Measurements from ENCODE around the gene ANKLE1. TPM values are rescaled to one million over a fixed set of nuclear protein-coding genes. Genes with fewer than 3 reads are reported as not detected.

ANKLE1 gene
- total and polyA plus RNA-seq, 10 donors: 1.9 to 5.0 (median 2.9) TPM

DNA sequence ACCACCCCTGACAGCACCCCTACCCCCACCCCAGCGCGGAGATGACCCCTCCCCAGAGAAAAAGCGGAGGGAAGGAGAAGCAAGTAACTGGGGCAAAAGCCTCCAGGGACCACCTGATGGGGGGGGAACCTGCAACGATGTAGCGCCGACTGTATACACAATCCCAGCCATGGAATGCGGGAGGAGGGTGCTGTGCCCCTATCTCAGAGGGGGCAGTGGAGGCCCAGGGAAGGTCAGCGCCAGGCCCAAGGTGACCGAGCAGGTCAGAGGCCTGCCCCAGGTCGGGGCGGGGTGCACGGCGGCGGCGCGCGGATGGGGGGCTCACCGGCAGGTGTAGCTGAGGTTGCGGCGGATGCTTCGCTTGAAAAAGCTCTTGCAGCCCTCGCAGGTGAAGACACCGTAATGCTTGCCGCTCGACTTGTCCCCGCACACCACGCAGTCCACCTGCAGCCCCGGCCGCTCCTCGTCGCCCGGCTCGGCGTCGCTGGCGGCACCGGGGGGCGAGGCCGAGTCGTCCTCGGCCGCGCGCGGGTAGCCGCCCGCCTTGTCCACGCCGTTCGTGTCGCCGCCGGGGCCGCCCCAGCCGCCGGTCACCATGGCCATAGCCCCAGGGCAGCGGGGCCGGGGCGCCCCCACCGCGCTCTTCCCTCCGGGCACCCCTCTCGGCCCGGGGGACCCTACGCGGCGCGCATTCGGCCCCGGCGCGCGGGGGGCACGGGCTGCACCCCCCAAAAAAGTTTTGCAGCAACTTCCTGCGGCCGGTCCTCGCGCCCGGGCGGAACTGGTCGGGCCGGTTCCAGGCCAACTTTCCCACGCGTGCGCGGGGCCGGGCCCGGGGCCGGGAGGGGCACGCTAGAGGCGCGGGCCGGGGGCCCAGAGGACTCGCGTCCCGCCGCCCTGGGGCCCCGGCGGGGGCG, 36.8 kb upstream of the ANKLE1 start:
- H3K9me3 ChIP-seq: no peaks in the 10 kb centered on the region
- H3K27me3 ChIP-seq (replicated peaks in 1 of 7): peaks cover 0 to 18% (median 0%) of the 10 kb centered on the region in 7 donors
- peak overlapping the region; percentile 42 to 84 (median 68) for H3K27ac ChIP-seq
- 3 to 29% (median 3%) methylated on average over 8 to 100 of the region's 100 CpGs for WGBS, 5 donors
- peaks cover 0 to 10% (median 0%) of the 10 kb centered on the region in 6 donors for H3K36me3 ChIP-seq
- intact Hi-C loops (cut with DNase I; ENCODE audit: low total_unique reads): no loop called here
- peak; percentile 88 for DNase-seq
- H3K4me1 ChIP-seq: peaks cover 10 to 55% (median 36%) of the 10 kb centered on the region in 6 donors
- H3K4me3 ChIP-seq: peak overlapping the region; percentile 51 to 93 (median 66)
- TF ChIP-seq, protein P1, sequence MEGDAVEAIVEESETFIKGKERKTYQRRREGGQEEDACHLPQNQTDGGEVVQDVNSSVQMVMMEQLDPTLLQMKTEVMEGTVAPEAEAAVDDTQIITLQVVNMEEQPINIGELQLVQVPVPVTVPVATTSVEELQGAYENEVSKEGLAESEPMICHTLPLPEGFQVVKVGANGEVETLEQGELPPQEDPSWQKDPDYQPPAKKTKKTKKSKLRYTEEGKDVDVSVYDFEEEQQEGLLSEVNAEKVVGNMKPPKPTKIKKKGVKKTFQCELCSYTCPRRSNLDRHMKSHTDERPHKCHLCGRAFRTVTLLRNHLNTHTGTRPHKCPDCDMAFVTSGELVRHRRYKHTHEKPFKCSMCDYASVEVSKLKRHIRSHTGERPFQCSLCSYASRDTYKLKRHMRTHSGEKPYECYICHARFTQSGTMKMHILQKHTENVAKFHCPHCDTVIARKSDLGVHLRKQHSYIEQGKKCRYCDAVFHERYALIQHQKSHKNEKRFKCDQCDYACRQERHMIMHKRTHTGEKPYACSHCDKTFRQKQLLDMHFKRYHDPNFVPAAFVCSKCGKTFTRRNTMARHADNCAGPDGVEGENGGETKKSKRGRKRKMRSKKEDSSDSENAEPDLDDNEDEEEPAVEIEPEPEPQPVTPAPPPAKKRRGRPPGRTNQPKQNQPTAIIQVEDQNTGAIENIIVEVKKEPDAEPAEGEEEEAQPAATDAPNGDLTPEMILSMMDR (IDR thresholded peaks at IDR 0.05 in 8 of 11, conservative IDR thresholded peaks at IDR 0.05 in 3 of 11): no peak

DNA sequence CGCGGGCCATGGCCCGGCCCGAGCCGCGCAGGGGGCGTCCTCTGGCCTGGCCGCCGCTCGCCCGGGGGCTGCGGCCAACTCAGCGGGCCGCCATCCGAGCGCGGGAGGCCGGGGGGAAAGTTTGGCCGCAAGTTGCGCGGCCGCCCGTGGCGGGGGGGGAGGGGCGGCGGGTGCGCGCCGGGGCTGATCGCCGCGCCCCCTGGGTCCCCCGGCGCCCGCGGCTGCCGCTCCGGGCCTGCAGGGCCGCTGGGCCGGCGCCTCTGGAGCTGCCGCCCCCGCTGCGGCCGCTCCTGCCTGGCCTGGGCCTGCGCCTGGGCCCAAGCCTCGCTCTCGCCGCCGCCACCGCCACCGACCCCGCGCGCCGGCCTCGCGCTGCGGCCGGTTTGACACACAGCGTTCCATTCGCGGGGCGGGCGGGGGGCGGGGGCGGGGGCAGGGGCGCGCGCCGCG, 36.1 kb upstream of the ANKLE1 start, which contains the start of gene NR2F6:
TSS of gene NR2F6 (minus strand) at position 385 of the 450 bp plus-strand sequence. CDS start 699 bp downstream, outside the sequence.
- H3K4me3 ChIP-seq: peak within 1 kb of the TSS; percentile 51 to 93 (median 66)
- intact Hi-C loops (cut with DNase I; ENCODE audit: low total_unique reads): no loop called here
- 0 to 1% (median 0%) methylated on average over 1 to 72 of the region's 72 CpGs; no CpG with 5 or more reads in 1 of the 5 donors for WGBS, 5 donors
- H3K4me1 ChIP-seq: peaks cover 10 to 55% (median 36%) of the 10 kb centered on the region in 6 donors
- peaks cover 0 to 3% (median 0%) of the 10 kb centered on the region in 6 donors for H3K36me3 ChIP-seq
- no peaks in the 10 kb centered on the region for H3K9me3 ChIP-seq
- peak within 1 kb of the TSS; percentile 42 to 84 (median 72) for H3K27ac ChIP-seq
- H3K27me3 ChIP-seq (replicated peaks in 1 of 7): peaks cover 0 to 18% (median 0%) of the 10 kb centered on the region in 7 donors
- peak; percentile 67 to 71 (median 70) for TF ChIP-seq POLR2AphosphoS5 (IDR thresholded peaks at IDR 0.05)
- TF ChIP-seq, protein P1 (IDR thresholded peaks at IDR 0.05 in 8 of 11, conservative IDR thresholded peaks at IDR 0.05 in 3 of 11): no peak
- TF ChIP-seq POLR2A (IDR thresholded peaks at IDR 0.05): no peak
- no peak for DNase-seq

DNA sequence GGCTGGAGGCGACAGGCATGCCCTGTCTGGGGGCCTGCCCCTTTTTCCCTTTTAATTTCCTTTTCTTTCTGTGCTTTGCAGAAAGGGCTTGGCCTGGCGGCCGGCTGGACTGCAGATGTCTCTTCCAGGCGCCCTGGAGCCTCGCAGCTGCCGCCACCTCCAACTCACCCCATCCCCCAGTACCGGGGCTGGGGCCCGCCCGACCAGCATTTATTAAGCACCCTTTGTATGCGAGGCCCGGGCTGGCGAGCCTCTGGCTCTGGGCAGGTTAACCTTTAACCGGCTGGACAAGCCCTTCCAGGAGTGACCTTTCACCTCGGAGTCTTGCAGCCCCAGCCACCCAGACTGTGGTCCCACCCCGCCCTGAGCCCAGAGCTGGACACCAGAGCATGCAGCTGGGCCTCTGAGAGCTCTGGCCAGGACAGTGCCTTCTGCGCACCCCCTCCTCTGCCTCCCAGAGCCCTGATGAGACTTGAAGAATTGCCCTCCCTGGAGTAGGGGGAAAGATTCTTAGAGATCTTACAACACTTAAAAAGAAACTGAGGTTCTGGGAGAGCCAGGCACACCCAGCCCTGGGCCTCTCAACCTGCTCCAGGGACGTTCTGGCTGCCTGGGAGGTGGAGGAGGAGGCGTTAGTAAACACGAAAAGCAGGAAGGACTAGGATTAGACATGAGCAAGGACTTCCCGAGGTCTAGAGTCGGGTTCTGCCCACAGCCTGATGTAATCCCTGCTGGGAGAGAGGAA, 34.8 kb upstream of the ANKLE1 start:
- H3K4me3 ChIP-seq: peak overlapping the region; percentile 13 to 93 (median 66)
- intact Hi-C loops (cut with DNase I; ENCODE audit: low total_unique reads): no loop called here
- WGBS, 5 donors: 19 to 28% (median 23%) methylated on average over 19 to 21 of the region's 21 CpGs

More for the DNA sequence above, 34.8 kb upstream of the ANKLE1 start:
- DNase-seq: peak; percentile 83
- peaks cover 0 to 18% (median 0%) of the 10 kb centered on the region in 7 donors for H3K27me3 ChIP-seq (replicated peaks in 1 of 7)
- H3K36me3 ChIP-seq: peaks cover 0 to 6% (median 0%) of the 10 kb centered on the region in 6 donors
- no peaks in the 10 kb centered on the region for H3K9me3 ChIP-seq
- peak overlapping the region in 7 of 8 donors; percentile 41 to 84 (median 73) for H3K27ac ChIP-seq
- peaks cover 10 to 55% (median 34%) of the 10 kb centered on the region in 6 donors for H3K4me1 ChIP-seq
- TF ChIP-seq POLR2A (IDR thresholded peaks at IDR 0.05): no peak
- TF ChIP-seq, protein P1 (IDR thresholded peaks at IDR 0.05 in 8 of 11, conservative IDR thresholded peaks at IDR 0.05 in 3 of 11): no peak
- no peak for TF ChIP-seq POLR2AphosphoS5 (IDR thresholded peaks at IDR 0.05)

All from spleen (tissue), 11 donors.